ENCODE data around the gene TSPAN3.

Gene TSPAN3

GRCh38 chr15:77097921-77098320, 27.0 kb upstream of the TSPAN3 start:
- TF ChIP-seq, protein P1, sequence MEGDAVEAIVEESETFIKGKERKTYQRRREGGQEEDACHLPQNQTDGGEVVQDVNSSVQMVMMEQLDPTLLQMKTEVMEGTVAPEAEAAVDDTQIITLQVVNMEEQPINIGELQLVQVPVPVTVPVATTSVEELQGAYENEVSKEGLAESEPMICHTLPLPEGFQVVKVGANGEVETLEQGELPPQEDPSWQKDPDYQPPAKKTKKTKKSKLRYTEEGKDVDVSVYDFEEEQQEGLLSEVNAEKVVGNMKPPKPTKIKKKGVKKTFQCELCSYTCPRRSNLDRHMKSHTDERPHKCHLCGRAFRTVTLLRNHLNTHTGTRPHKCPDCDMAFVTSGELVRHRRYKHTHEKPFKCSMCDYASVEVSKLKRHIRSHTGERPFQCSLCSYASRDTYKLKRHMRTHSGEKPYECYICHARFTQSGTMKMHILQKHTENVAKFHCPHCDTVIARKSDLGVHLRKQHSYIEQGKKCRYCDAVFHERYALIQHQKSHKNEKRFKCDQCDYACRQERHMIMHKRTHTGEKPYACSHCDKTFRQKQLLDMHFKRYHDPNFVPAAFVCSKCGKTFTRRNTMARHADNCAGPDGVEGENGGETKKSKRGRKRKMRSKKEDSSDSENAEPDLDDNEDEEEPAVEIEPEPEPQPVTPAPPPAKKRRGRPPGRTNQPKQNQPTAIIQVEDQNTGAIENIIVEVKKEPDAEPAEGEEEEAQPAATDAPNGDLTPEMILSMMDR (conservative IDR thresholded peaks at IDR 0.05; ENCODE audit: control insufficient read depth, insufficient read depth, low read depth, low read length), result no peak
- H3K4me3 ChIP-seq (ENCODE audit: control insufficient read depth, low read depth, low read length), result no peak overlapping the region
- no peak for DNase-seq (ENCODE audit: low read depth)

DNA sequence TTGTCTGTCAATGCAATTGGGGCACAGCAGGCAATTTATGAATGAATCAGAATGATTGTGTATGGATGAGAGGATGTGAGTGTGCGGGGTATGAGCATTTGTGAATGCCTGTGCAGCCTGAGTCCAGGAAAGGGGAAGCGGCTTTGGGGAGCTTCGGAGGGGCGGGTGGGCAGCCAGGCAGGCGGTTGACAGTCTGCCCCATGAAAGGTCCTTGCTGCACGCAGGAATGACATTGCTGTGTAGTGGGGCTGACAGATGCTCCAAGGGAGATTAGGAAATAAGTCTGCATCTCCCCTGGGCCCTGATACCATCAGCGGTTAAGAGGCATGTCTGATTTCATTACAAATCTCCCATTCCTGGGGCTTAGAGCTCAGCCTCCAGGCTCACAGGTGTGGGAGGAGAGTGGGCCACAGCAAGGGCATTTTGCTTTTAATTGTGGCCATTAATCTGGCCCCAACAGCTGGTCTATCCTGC, 26.4 kb upstream of the TSPAN3 start:
- TF ChIP-seq, protein P1 (conservative IDR thresholded peaks at IDR 0.05; ENCODE audit: control insufficient read depth, insufficient read depth, low read depth, low read length), result no peak
- H3K4me3 ChIP-seq (ENCODE audit: control insufficient read depth, low read depth, low read length), result no peak overlapping the region
- no peak for DNase-seq (ENCODE audit: low read depth)

DNA sequence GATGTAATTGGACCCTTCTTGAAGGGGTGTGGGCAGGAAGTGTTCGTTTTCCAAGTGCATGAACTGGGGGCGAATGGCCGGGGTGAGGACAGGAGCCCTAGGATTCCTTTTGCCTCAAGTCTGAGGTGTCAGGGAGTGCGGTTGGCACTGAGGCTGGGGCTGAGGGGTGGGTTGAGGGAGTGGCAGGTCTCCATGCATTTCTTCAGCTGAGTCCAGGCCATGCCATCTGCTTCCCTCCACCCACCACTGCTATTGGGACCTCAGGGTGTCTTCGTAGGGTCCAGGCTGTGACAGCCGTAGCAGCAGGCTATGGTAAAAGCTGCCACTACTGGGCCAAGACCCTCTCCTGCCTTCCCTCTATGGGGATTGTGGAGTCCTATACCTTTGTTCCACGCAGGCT, 25.6 kb upstream of the TSPAN3 start:
- TF ChIP-seq, protein P1 (conservative IDR thresholded peaks at IDR 0.05; ENCODE audit: control insufficient read depth, insufficient read depth, low read depth, low read length), result no peak
- DNase-seq (ENCODE audit: low read depth), result no peak
- H3K4me3 ChIP-seq (ENCODE audit: control insufficient read depth, low read depth, low read length), result no peak overlapping the region

DNA sequence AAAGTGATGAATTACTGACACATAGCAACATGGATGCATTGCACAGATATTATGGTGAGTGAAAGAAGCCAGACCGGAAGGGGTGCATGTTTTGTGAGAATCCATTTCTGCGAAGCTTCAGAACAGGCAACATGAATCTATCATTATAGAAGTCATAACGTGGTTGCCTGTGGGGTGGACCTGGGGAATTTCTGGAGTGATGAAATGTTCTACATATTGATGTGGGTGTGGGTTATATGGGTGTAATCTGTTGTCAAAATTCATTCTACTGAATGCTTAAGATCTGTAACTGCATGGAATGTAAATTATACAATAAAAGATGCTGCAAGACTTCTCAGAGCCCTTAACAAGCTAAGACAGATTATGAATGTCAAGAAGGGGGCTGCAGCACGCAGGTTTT, 25.2 kb upstream of the TSPAN3 start:
- DNase-seq (ENCODE audit: low read depth), result no peak
- TF ChIP-seq, protein P1 (conservative IDR thresholded peaks at IDR 0.05; ENCODE audit: control insufficient read depth, insufficient read depth, low read depth, low read length), result no peak
- no peak overlapping the region for H3K4me3 ChIP-seq (ENCODE audit: control insufficient read depth, low read depth, low read length)

- DNase-seq (ENCODE audit: low read depth), result no peak
- TF ChIP-seq, protein P1 (conservative IDR thresholded peaks at IDR 0.05; ENCODE audit: control insufficient read depth, insufficient read depth, low read depth, low read length), result peak; percentile 36
- H3K4me3 ChIP-seq (ENCODE audit: control insufficient read depth, low read depth, low read length), result no peak overlapping the region
Measured at GRCh38 chr15:77094397-77095030, 23.6 kb upstream of the TSPAN3 start.

DNA sequence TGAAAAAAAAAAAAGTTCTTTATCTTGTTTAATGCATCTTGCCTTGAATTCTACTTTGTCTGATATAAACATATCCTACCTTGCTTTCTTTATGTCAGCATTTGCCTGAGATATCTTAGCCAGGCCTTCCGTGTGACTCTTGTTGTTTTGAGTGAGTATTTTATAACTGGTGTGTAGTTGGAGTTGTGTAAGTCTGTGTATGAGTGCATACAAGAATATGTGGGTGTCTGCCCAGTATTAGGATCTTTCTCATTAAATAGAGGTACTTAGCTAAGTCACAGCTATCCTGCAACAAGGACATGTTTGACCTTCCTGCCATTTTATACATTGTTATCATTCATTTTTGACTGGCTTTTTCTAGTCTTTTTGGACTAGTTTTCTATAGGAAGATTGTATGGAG, 22.5 kb upstream of the TSPAN3 start:
- no peak for DNase-seq (ENCODE audit: low read depth)
- TF ChIP-seq, protein P1 (conservative IDR thresholded peaks at IDR 0.05; ENCODE audit: control insufficient read depth, insufficient read depth, low read depth, low read length), result no peak

More for the DNA sequence above, 22.5 kb upstream of the TSPAN3 start:
- no peak overlapping the region for H3K4me3 ChIP-seq (ENCODE audit: control insufficient read depth, low read depth, low read length)

Data from fibroblast of mammary gland (primary cell).